Thyroid gland (tissue), 4 donors: ENCODE data around the gene TELO2. TPM values are rescaled to one million over a fixed set of nuclear protein-coding genes. Genes with fewer than 3 reads are reported as not detected.
A peak's percentile ranks its signal among the peaks of the same experiment; 100 is the strongest.
"Not testable (repeated sequence)": the region's sequence is repeated elsewhere in the genome, so short reads cannot be mapped to it uniquely, and the experiment has no call there.

Experiments used
- DNase-seq, 2 donors: peaks; one replicate each; pipeline ENCODE4 v3.0.0-alpha.2; 2019
- H3K27ac ChIP-seq, 3 donors: fragments of 200-600 bp; sonication (generic); 1 replicate in 2 of 3; 2 replicates in 1 of 3; pipeline ENCODE4 v1.5.1; 2016 to 2019; ENCODE audit warnings: mild to moderate bottlenecking in 1 of 3, moderate library complexity in 1 of 3
- H3K27me3 ChIP-seq: fragments of 200-600 bp; sonication (generic); one replicate; pipeline ENCODE4 v1.5.1; 2019
- H3K36me3 ChIP-seq, 2 donors: fragments of 200-600 bp; sonication (generic); one replicate each; pipeline ENCODE4 v1.5.1; 2016 to 2019
- H3K4me1 ChIP-seq, 2 donors: fragments of 200-600 bp; sonication (generic); one replicate each; pipeline ENCODE4 v1.5.1; 2017 to 2019
- H3K4me3 ChIP-seq, 3 donors: fragments of 200-600 bp; sonication (generic); replicated peaks in 1 of 3; 1 replicate in 2 of 3; 2 replicates in 1 of 3; pipeline ENCODE4 v1.5.1; 2016; ENCODE audit warnings: mild to moderate bottlenecking in 1 of 3
- H3K9me3 ChIP-seq: fragments of 200-600 bp; sonication (generic); one replicate; pipeline ENCODE4 v1.5.1; 2017
- POLR2A ChIP-seq, 2 donors: fragments of 450-650 bp; IDR thresholded peaks; one replicate each; pipeline ENCODE4 v1.6.1; 2017; ENCODE audit warnings: antibody characterized with exemption in 2 of 2, mild to moderate bottlenecking in 2 of 2, moderate library complexity in 1 of 2
- WGBS, 2 donors: methylation state at CpG; one replicate each; pipeline ENCODE4 v1.1.5; 2017; 5-methylcytosine and 5-hydroxymethylcytosine counted together
- intact Hi-C: fragments of 100-400 bp; cut with DNase I; formaldehyde crosslinking; loops from one replicate; pipeline ENCODE4 v1.15.1; 2023
- total RNA-seq, 4 donors: library from RNA; depleted of rRNA; stranded (reverse); fragments of >200 nt; gene quantifications; one replicate each; pipeline ENCODE4 v1.2.3, GENCODE V29; 2016
- TF ChIP-seq, protein P1 (sequence below), 6 experiments: fragments of 200-600 bp in 3 of 6; fragments of 450-650 bp in 3 of 6; sonication (generic) in 3 of 6; IDR thresholded peaks; one replicate each; pipeline ENCODE4 v1.5.1; 2016 to 2019; ENCODE audit warnings: antibody characterized with exemption in 6 of 6, mild to moderate bottlenecking in 2 of 6, inconsistent platforms in 1 of 6, moderate library complexity in 1 of 6

Gene TELO2
- total RNA-seq, 4 donors from 2014 or later = 12.5 to 19.4 (median 12.8) TPM

DNA sequence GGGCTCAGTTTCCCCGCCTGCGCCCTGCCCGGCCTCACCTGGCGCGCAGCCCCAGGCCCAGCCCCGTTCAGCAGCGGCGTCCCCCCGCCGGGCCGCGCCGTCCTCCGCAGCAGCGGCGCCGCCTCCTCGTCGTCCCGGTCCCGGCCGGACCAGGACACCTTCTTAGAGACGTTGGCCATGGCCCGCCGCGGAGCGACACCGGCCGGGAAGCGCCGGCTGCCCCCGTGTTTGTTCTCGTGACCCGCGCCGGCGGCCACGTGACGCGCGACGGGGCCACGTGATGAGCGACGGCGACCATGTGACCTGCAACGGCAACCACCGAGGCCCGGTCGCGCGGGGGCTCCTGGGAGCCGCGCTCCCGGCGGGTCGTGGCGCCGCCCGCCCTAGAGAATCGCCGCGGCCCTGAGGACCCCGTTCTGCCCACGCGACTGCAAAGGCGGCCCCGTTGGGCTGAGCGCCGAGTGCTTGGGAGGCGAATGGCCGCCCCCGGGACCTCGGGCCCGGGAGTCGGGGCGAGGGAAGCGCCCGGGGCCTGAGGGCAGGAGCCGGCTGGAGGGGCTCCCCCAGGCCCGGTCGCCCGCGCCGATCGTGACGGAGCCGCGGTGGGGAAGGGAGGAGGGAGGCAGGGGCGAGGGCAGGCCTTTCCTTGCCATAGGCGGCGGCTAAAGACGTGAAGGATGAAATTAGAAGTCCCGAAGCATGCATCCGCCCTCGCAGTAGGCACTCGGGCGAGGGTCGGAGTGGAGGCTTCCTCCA, 18.2 kb upstream of the TELO2 start, which contains the start of gene CLCN7:
Gene CLCN7 (minus strand): TSS at position 233 of the 756 bp plus-strand sequence. CDS start 54 bp downstream, at position 179.
- intact Hi-C loops = loop anchor here (5.0 to 10.0 kb wide), 2 partner anchors 63 to 130 kb away; partner anchors contain the start of gene UNKL
- WGBS, 2 donors = 1% methylated on average over 20 to 25 of the region's 99 CpGs
- TF ChIP-seq POLR2A (IDR thresholded peaks at IDR 0.05) = peak; percentile 64 to 81
- TF ChIP-seq, protein P1, sequence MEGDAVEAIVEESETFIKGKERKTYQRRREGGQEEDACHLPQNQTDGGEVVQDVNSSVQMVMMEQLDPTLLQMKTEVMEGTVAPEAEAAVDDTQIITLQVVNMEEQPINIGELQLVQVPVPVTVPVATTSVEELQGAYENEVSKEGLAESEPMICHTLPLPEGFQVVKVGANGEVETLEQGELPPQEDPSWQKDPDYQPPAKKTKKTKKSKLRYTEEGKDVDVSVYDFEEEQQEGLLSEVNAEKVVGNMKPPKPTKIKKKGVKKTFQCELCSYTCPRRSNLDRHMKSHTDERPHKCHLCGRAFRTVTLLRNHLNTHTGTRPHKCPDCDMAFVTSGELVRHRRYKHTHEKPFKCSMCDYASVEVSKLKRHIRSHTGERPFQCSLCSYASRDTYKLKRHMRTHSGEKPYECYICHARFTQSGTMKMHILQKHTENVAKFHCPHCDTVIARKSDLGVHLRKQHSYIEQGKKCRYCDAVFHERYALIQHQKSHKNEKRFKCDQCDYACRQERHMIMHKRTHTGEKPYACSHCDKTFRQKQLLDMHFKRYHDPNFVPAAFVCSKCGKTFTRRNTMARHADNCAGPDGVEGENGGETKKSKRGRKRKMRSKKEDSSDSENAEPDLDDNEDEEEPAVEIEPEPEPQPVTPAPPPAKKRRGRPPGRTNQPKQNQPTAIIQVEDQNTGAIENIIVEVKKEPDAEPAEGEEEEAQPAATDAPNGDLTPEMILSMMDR (IDR thresholded peaks at IDR 0.05) = no peak
- DNase-seq = peak; percentile 92 to 93
- Histone ChIP-seq H3K27me3 (no peaks in the 10 kb centered on the region), H3K9me3 (no peaks in the 10 kb centered on the region), H3K36me3 (no peaks in the 10 kb centered on the region), H3K4me1 (peaks cover 15 to 27% of the 10 kb centered on the region in 2 donors), H3K27ac (peak within 1 kb of the TSS; percentile 81 to 91 (median 88)), H3K4me3 (peak within 1 kb of the TSS; percentile 60 to 98 (median 72))

GRCh38 chr16:1475552-1476114, 17.5 kb upstream of the TELO2 start:
- WGBS, 2 donors = 61 to 93% methylated on average over 7 to 15 of the region's 15 CpGs
- H3K4me1 ChIP-seq = peaks cover 15 to 25% of the 10 kb centered on the region in 2 donors
- peak overlapping the region in 2 of 3 donors; percentile 88 to 91 for H3K27ac ChIP-seq
- TF ChIP-seq POLR2A (IDR thresholded peaks at IDR 0.05) = no peak
- TF ChIP-seq, protein P1 (IDR thresholded peaks at IDR 0.05) = no peak
- no peaks in the 10 kb centered on the region for H3K36me3 ChIP-seq
- intact Hi-C loops = loop anchor here (5.0 to 10.0 kb wide), 2 partner anchors 63 to 131 kb away; partner anchors contain the start of gene UNKL
- H3K27me3 ChIP-seq = no peaks in the 10 kb centered on the region
- no peak for DNase-seq
- H3K9me3 ChIP-seq = no peaks in the 10 kb centered on the region
- peak overlapping the region; percentile 60 to 98 (median 72) for H3K4me3 ChIP-seq

DNA sequence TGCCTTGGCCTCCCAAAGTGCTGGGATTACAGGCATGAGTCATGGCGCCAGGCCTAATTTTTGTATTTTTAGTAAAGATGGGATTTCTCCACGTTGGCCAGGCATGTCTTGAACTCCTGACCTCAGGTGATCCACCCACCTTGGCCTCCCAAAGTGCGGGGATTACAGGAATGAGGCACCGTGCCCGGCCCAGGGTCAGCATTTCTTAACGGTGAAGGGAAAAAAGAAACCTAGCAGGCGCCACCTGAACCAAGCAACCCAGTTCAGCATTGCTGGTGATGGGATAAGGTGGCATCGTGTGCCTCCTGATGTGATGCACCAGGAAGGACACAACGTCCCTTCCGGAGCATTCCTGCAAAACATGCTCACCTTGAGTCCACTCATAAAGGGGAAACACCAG, 16.1 kb upstream of the TELO2 start:
- H3K36me3 ChIP-seq = no peaks in the 10 kb centered on the region
- DNase-seq = no peak
- no peaks in the 10 kb centered on the region for H3K27me3 ChIP-seq
- no peaks in the 10 kb centered on the region for H3K9me3 ChIP-seq
- TF ChIP-seq, protein P1 (IDR thresholded peaks at IDR 0.05) = no peak
- no peak for TF ChIP-seq POLR2A (IDR thresholded peaks at IDR 0.05)
- H3K4me3 ChIP-seq = no peak overlapping the region
- intact Hi-C loops = loop anchor here (5.0 to 10.0 kb wide), 2 partner anchors 65 to 132 kb away; partner anchors contain the start of gene UNKL
- 87 to 96% methylated on average over 10 of the region's 10 CpGs for WGBS, 2 donors
- no peak overlapping the region for H3K27ac ChIP-seq
- peaks cover 15 to 16% of the 10 kb centered on the region in 2 donors for H3K4me1 ChIP-seq

- 95 to 96% methylated on average over 9 of the region's 9 CpGs for WGBS, 2 donors
- not testable (repeated sequence) for H3K4me3 ChIP-seq, H3K27me3 ChIP-seq, H3K36me3 ChIP-seq, DNase-seq, H3K27ac ChIP-seq, H3K9me3 ChIP-seq
- peaks cover 9 to 10% of the 10 kb centered on the region in 2 donors for H3K4me1 ChIP-seq
- intact Hi-C loops = loop anchor here (5.0 to 10.0 kb wide), 2 partner anchors 67 to 134 kb away; partner anchors contain the start of gene UNKL
Measured at GRCh38 chr16:1478937-1479336, 14.2 kb upstream of the TELO2 start.

DNA sequence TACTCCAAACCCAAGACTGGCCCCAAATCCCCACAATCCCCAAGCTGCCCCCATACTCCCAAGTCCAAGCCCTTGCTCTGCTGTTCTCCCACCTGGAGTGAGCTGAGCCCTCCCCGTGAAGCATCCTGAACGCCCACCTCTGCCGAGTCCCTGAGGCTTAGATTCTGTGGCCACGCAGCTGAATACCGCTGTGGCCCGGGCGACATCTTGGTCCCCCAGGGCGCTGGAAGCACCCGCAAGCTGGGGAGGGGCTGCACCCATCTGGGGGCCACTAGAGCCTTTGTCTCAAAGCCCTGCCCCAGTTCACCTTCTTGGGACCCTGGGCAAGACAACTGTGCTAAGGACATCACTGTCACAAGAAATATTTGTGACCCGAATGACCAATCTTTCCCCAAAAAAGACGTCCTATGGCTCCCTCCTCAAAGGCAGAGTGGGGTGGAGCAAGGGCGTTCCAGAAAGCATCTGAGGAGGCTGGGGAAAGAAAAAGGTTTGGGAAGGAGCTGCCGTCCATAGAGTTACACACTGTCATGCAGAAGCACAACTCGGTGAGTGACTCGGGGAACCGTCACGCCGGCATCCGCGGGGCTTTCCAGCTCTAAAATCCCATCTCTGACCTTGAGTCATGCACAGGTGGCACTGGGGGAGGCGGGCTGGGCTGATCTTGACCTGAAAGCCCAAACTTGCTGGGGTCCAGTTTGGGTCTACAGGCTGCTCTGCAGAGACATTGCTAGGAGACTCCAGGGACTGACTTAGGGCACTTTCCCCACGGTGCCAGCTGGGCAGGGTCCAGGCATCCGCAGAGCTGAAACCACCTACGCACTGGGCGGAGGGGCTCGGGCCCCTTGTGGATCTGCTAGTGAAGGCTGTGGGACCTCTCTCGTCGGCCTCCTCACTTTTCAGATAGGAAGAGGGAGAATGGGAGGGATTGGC, 11.0 kb upstream of the TELO2 start:
- intact Hi-C loops = no loop called here
- TF ChIP-seq POLR2A (IDR thresholded peaks at IDR 0.05) = no peak
- TF ChIP-seq, protein P1 (IDR thresholded peaks at IDR 0.05) = no peak
- H3K4me3 ChIP-seq = no peak overlapping the region
- no peak for DNase-seq
- H3K36me3 ChIP-seq = no peaks in the 10 kb centered on the region
- no peak overlapping the region for H3K27ac ChIP-seq
- H3K27me3 ChIP-seq = no peaks in the 10 kb centered on the region
- H3K9me3 ChIP-seq = no peaks in the 10 kb centered on the region
- H3K4me1 ChIP-seq = no peaks in the 10 kb centered on the region
- 79 to 83% methylated on average over 19 to 25 of the region's 28 CpGs for WGBS, 2 donors
